ENCODE measurements around the gene PDIA5.

DNA sequence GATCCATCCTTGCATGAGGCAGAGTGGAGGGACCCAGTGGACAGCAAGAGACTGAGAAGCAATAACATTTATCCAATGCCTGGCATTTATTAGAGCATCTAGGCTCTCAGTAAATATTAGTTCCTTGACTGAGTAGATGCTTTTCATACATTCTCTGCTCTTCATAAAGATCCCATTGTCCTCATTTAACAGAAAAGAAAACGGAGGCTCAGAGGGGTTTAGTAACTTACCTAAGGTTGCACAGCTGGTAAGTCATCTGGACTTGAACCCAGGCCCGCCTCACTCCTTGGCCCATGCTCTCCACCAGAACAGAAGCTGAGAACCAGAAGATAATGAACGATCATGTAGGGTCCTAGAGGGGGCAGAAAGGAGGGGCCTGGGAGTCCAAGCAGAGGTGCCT, 82.7 kb downstream of the PDIA5 start:
- TF ChIP-seq POLR2AphosphoS5 (IDR thresholded peaks at IDR 0.05; ENCODE audit: low read depth) (no peak), CTCF (IDR thresholded peaks at IDR 0.05; ENCODE audit: insufficient read depth, low read length) (no peak)
